Heart right ventricle (tissue), 16 donors: ENCODE measurements around the gene FADD. TPM values are rescaled to one million over a fixed set of nuclear protein-coding genes. Genes with fewer than 3 reads are reported as not detected.

Source experiments
- ATAC-seq, 8 donors: fragments of 200-7000 bp; cut with Tn5 transposase; one replicate each; pipeline ENCODE4 v1.9.1; 2020; ENCODE audit warnings: mild to moderate bottlenecking in 8 of 8, moderate library complexity in 8 of 8, moderate number of reproducible peaks in 1 of 8
- DNase-seq, 2 donors: peaks; one replicate each; pipeline ENCODE4 v3.0.0-alpha.2; 2020
- H3K27ac ChIP-seq, 10 donors: fragments of 200-600 bp; sonication (generic) in 2 of 10; one replicate each; pipeline versions ENCODE4 v1.5.0 to v1.8.0; 2020 to 2022; ENCODE audit warnings: mild to moderate bottlenecking in 3 of 10
- H3K27me3 ChIP-seq, 7 donors: fragments of 200-600 bp; one replicate each; pipeline ENCODE4 v1.8.0; 2021 to 2022; ENCODE audit warnings: mild to moderate bottlenecking in 2 of 7
- H3K36me3 ChIP-seq, 9 donors: fragments of 200-600 bp; sonication (generic) in 1 of 9; one replicate each; pipeline versions ENCODE4 v1.5.0 to v1.8.0; 2020 to 2022; ENCODE audit warnings: mild to moderate bottlenecking in 2 of 9
- H3K4me1 ChIP-seq, 9 donors: fragments of 200-600 bp; sonication (generic) in 1 of 9; one replicate each; pipeline versions ENCODE4 v1.5.0 to v1.8.0; 2020 to 2022; ENCODE audit warnings: mild to moderate bottlenecking in 4 of 9
- H3K4me3 ChIP-seq, 10 donors: fragments of 200-600 bp; sonication (generic) in 2 of 10; one replicate each; pipeline versions ENCODE4 v1.5.0 to v1.8.0; 2020 to 2022; ENCODE audit warnings: mild to moderate bottlenecking in 7 of 10, moderate library complexity in 2 of 10
- H3K9me3 ChIP-seq, 11 donors: fragments of 200-600 bp in 10 of 11; sonication (generic) in 2 of 11; one replicate each; pipeline versions ENCODE4 v1.5.0 to v1.8.0; 2013 to 2022; ENCODE audit warnings: mild to moderate bottlenecking in 2 of 11, control low read depth in 1 of 11, moderate library complexity in 1 of 11
- WGBS, 2 donors: extraction: QIAGEN DNeasy Blood & Tissue Kit; methylation state at CpG; one replicate each; pipeline ENCODE4 v1.1.7; 2013; ENCODE audit warnings: inconsistent platforms in 1 of 2; 5-methylcytosine and 5-hydroxymethylcytosine counted together
- intact Hi-C, 10 donors: fragments of 100-400 bp; cut with DNase I; formaldehyde crosslinking; loops; one replicate each; pipeline versions ENCODE4 v1.11.1 to v1.14.2; 2022
- polyA plus RNA-seq, 2 donors: library from polyadenylated mRNA; stranded (reverse); fragments of 200-250 nt; gene quantifications; one replicate each; pipeline ENCODE4 v1.2.3, GENCODE V29; 2013
- total RNA-seq, 10 donors: library from RNA; stranded (reverse); fragmentation: NEBNext Ultra II Directional in 3 of 10; extraction: Animal tissue kit (Norgen Biotek cat#: 25700) in 3 of 10; gene quantifications; one replicate each; pipeline versions ENCODE4 v1.2.1 to v1.2.4, GENCODE V29; 2021 to 2023
- TF ChIP-seq, protein P1 (sequence below), 9 donors: fragments of 200-600 bp; sonication (generic) in 2 of 9; IDR thresholded peaks; one replicate each; pipeline versions ENCODE4 v1.5.0 to v1.8.0; 2021 to 2022; ENCODE audit warnings: antibody characterized with exemption in 9 of 9, mild to moderate bottlenecking in 5 of 9, moderate library complexity in 1 of 9
- donor health status: Arrhythmogenic right ventricular cardiomyopathy.
- donor health status: ischemic (EF 13 %, LVEDD 7.1; RV severe dilation, severe dysfunction).
- donor health status: healthy with polysubstance abuse.
- donor health status: DM: no; HTN: yes; CAD: no.
- donor health status: DM: no; HTN: no; CAD: no.
- donor health status: ischemic (EF 25% LVEDD 6.9; RV normal size, moderate dysfunction).
- donor health status: ischemic (EF 25% LVEDD 5.7; RV mildly dilated, moderate dysfunction).
- donor health status: healthy.
- donor health status: DM: yes; HTN: yes; CAD: no.
- donor health status: Ischemic cardiomyopathy.
- donor health status: ischemic (EF 35%, LVEDD 5.7; RV mildly dilated, moderate dysfunction).
- donor health status: nonischemic (EF 11% LVEDD 7.7; RV severe dilation, severe dysfunction).
- donor health status: DM: yes; HTN: yes; CAD: no.
- donor health status: PGD.
- donor health status: ischemic (EF 29% LVEDD 5.4; RV normal size, mild dysfunction).
- donor health status: nonischemic (EF 23%, LVEDD 6.1; RV moderate dilation, normal function).

FADD gene
- total and polyA plus RNA-seq, 12 donors: 4.8 to 16.9 (median 9.0) TPM

DNA sequence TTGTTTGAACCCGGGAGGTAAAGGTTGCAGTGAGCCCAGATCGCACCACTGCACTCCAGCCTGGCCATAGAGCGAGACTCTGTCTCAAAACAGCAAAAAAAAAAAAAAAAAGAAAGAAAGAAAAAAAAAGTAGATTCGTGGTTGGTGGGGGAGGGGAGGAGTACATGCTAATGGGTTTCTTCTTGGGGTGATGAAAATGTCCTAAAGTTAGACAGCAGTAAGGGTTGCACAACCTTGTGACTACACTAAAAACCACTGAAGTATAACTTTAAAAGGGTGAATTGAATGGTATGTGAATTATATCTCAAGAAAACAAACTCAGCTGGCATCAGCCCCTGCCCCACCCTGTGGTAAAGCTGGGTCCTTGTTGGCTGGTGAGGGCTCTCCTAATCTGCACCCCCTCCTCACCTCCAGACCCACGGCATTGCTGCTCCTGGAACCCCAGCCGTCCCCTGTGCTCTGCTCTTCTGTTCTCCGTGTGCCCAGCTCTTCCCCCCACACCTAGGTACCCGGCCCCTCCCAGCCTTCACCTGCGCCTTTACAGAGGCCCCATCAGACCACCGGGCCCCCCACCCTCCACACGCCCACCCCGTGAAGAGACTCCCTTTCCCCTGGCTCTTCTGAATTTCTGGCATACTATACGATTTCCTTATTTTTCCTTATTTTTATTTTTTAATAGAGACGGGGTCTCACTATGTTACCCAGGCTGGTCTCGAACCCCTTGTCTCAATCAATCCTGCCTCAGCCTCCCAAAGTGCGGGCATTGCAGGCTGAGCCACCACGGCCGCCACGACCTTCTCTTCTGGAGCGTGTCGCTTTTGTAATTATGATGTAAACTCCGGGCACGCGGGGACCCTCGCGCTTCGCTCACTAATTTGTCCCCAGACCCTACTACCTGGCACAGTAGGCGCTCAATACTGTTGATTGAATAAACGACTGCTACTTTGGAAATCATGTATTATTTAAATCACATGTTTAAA lies 924 bp upstream of the FADD start:
- peak overlapping the region in 8 of 10 donors; percentile 88 to 98 (median 94) for H3K27ac ChIP-seq
- DNase-seq (no peak), ATAC-seq (no peak)
- H3K27me3 ChIP-seq: no peaks in the 10 kb centered on the region
- intact Hi-C loops: loop anchor here in 3 of 10 donors (2.0 to 5.0 kb wide), 2 partner anchors 70 to 515 kb away; partner anchors contain the start of gene PPFIA1 (in 2 of the 3)
- peaks cover 0 to 26% (median 7%) of the 10 kb centered on the region in 9 donors for H3K36me3 ChIP-seq
- H3K4me3 ChIP-seq: peak overlapping the region; percentile 62 to 96 (median 94)
- WGBS, 2 donors: 67 to 69% methylated on average over 29 of the region's 29 CpGs
- TF ChIP-seq, protein P1, sequence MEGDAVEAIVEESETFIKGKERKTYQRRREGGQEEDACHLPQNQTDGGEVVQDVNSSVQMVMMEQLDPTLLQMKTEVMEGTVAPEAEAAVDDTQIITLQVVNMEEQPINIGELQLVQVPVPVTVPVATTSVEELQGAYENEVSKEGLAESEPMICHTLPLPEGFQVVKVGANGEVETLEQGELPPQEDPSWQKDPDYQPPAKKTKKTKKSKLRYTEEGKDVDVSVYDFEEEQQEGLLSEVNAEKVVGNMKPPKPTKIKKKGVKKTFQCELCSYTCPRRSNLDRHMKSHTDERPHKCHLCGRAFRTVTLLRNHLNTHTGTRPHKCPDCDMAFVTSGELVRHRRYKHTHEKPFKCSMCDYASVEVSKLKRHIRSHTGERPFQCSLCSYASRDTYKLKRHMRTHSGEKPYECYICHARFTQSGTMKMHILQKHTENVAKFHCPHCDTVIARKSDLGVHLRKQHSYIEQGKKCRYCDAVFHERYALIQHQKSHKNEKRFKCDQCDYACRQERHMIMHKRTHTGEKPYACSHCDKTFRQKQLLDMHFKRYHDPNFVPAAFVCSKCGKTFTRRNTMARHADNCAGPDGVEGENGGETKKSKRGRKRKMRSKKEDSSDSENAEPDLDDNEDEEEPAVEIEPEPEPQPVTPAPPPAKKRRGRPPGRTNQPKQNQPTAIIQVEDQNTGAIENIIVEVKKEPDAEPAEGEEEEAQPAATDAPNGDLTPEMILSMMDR (IDR thresholded peaks at IDR 0.05): no peak
- H3K9me3 ChIP-seq: no peaks in the 10 kb centered on the region
- peaks cover 8 to 32% (median 23%) of the 10 kb centered on the region in 9 donors for H3K4me1 ChIP-seq

DNA sequence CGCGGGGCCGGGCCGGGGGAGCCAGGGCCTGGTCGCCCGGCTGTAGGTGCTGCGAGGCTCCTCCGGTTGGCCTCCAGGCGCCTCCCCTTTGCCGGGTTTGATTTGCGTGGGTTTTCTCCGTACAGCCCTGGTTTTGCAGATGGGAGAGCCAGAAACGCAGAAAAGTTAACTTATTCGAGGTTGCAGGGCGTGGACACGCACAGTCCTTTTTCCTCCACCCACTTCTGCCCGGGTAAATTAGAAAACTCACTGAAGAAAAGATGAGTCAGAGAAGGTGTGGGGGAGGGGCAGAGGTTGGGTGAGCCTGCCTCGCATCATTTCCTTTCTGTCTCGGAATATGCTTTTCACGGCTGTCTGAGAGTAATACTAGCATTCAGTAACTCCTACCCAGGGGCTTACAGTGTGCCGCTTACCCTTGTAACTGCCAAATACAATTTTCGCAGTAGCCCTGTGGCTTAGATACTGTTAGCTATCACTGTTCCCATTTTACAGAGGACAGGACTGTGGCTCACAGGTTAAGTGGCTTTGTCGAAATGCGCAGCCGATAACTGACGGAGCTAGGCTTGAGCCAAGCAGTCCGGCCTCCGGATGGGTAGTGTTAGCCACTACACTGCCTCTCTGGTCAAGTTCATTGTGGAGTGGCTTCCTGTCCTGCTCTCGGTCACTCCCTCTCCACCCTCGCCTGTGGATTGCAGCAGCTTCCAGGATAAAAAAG lies 812 bp downstream of the FADD start:
- Histone ChIP-seq H3K27me3 (no peaks in the 10 kb centered on the region), H3K9me3 (no peaks in the 10 kb centered on the region), H3K4me3 (peak overlapping the region; percentile 62 to 96 (median 94)), H3K27ac (peak overlapping the region in 9 of 10 donors; percentile 88 to 98 (median 94)), H3K36me3 (peaks cover 0 to 43% (median 16%) of the 10 kb centered on the region in 9 donors), H3K4me1 (peaks cover 8 to 40% (median 23%) of the 10 kb centered on the region in 9 donors)
- DNase-seq (peak in 1 of 2 donors; percentile 79), ATAC-seq (peak; percentile 25 to 78 (median 57))
- intact Hi-C loops: loop anchor here in 3 of 10 donors (2.0 to 5.0 kb wide), 2 partner anchors 68 to 517 kb away; partner anchors contain the start of gene PPFIA1 (in 2 of the 3)
- 5 to 6% methylated on average over 30 of the region's 30 CpGs for WGBS, 2 donors
- TF ChIP-seq, protein P1 (IDR thresholded peaks at IDR 0.05): no peak

DNA sequence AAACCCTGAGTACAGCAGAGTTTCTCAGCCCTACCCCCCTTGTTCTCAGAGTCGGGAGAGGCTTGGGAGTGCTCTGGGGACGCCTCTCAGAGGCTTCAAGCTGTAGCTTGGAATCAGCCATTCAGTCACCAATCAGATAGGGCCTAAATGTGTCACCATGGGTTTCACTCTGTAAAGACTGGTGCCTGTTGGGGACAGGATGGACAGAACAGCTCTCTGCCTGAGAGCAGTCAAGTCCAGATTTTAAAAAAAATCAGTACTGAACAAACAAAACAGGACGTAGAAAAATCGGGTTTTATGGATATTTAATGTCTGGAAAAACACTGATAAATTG lies 1.3 kb downstream of the FADD start:
- Histone ChIP-seq H3K4me3 (peak overlapping the region in 9 of 10 donors; percentile 62 to 95 (median 93)), H3K27me3 (no peaks in the 10 kb centered on the region), H3K9me3 (no peaks in the 10 kb centered on the region), H3K4me1 (peaks cover 8 to 40% (median 23%) of the 10 kb centered on the region in 9 donors), H3K27ac (peak overlapping the region in 9 of 10 donors; percentile 88 to 98 (median 94)), H3K36me3 (peaks cover 0 to 48% (median 16%) of the 10 kb centered on the region in 9 donors)
- 40 to 44% methylated on average over 4 of the region's 4 CpGs for WGBS, 2 donors
- intact Hi-C loops: loop anchor here in 2 of 10 donors (5.0 kb wide), 1 partner anchor 68 kb away; the partner anchor contains the start of gene PPFIA1 (in 2 of the 2)
- ATAC-seq: no peak
- DNase-seq: no peak
- TF ChIP-seq, protein P1 (IDR thresholded peaks at IDR 0.05): no peak
